Left ventricle myocardium inferior (tissue), 1 donor: ENCODE measurements around the gene SRR. TPM values are rescaled to one million over a fixed set of nuclear protein-coding genes. Genes with fewer than 3 reads are reported as not detected.
"Not testable (repeated sequence)": the region's sequence is repeated elsewhere in the genome, so short reads cannot be mapped to it uniquely, and the experiment has no call there.

Experiments used
- DNase-seq: peaks from one replicate; pipeline ENCODE4 v3.0.0-alpha.2; 2020
- H3K27ac ChIP-seq: fragments of 200-600 bp; replicated peaks from 2 replicates; pipeline ENCODE4 v1.8.0; 2021
- H3K27me3 ChIP-seq: fragments of 200-600 bp; 2 replicates; pipeline ENCODE4 v1.8.0; 2021; ENCODE audit warnings: low read depth
- H3K36me3 ChIP-seq: fragments of 200-600 bp; 2 replicates; pipeline ENCODE4 v1.8.0; 2021
- H3K4me1 ChIP-seq: fragments of 200-600 bp; 2 replicates; pipeline ENCODE4 v1.8.0; 2021
- H3K4me3 ChIP-seq: fragments of 200-600 bp; 2 replicates; pipeline ENCODE4 v1.8.0; 2021; ENCODE audit warnings: mild to moderate bottlenecking, moderate library complexity
- H3K9me3 ChIP-seq: fragments of 200-600 bp; replicated peaks from 2 replicates; pipeline ENCODE4 v1.8.0; 2021
- intact Hi-C: fragments of 100-400 bp; cut with micrococcal nuclease; formaldehyde crosslinking; loops from one replicate; pipeline ENCODE4 v1.11.0; 2022
- total RNA-seq: library from RNA; stranded (reverse); fragmentation: NEBNext Ultra II Directional; extraction: Animal tissue kit (Norgen Biotek cat#: 25700); gene quantifications from one replicate; pipeline ENCODE4 v1.2.1, GENCODE V29; 2021
- TF ChIP-seq, protein P1 (sequence below): fragments of 200-600 bp; IDR thresholded peaks from 2 replicates; pipeline ENCODE4 v1.8.0; 2021; ENCODE audit warnings: antibody characterized with exemption, mild to moderate bottlenecking, borderline replicate concordance
- donor health status: DM: no; HTN: yes; CAD: no; lungs with severe emphysema.

The SRR gene
- total RNA-seq, 1 donor from 2014 or later: 8.2 TPM

DNA sequence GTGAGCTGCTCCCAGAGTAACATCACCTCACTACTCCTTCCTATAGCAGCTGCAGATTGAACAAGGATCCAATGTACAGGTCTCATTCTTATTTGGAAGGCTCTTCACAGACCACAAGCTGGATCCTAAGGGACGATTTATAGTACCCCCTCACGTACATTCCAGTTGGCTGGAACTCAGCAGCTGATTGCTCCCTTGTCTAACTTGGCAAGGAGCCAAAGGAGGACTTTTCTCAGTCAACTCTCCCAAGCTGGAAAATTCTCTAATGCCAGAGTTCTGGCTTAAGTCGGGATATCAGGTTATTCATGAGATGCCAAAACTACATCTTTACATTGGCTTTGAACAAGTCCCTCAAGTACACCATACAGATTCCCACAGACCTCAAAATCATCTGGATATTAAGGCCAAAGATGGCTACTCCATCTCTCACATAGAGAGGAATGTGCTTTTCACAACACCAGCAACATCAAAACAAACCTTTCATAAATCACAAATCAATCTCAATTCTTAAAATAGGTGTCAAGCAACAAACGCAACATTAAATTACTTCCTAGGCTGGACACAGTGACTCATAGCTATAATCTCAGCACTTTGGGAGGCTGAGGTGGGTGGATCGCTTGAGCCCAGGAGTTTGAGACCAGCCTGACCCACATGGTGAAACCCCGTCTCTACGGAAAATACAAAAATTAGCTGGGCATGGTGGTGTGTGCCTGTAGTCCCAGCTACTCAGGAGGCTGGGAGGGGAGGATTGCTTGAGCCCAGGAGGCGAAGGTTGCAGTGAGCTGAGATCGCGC is 39.5 kb upstream of the SRR start:
- no peaks in the 10 kb centered on the region for H3K9me3 ChIP-seq
- H3K4me3 ChIP-seq: no peak overlapping the region
- DNase-seq: no peak
- TF ChIP-seq, protein P1, sequence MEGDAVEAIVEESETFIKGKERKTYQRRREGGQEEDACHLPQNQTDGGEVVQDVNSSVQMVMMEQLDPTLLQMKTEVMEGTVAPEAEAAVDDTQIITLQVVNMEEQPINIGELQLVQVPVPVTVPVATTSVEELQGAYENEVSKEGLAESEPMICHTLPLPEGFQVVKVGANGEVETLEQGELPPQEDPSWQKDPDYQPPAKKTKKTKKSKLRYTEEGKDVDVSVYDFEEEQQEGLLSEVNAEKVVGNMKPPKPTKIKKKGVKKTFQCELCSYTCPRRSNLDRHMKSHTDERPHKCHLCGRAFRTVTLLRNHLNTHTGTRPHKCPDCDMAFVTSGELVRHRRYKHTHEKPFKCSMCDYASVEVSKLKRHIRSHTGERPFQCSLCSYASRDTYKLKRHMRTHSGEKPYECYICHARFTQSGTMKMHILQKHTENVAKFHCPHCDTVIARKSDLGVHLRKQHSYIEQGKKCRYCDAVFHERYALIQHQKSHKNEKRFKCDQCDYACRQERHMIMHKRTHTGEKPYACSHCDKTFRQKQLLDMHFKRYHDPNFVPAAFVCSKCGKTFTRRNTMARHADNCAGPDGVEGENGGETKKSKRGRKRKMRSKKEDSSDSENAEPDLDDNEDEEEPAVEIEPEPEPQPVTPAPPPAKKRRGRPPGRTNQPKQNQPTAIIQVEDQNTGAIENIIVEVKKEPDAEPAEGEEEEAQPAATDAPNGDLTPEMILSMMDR: no peak
- intact Hi-C loops: no loop called here
- no peaks in the 10 kb centered on the region for H3K27me3 ChIP-seq
- H3K4me1 ChIP-seq: peaks cover 29% of the 10 kb centered on the region
- no peak overlapping the region for H3K27ac ChIP-seq
- H3K36me3 ChIP-seq: peaks cover 13% of the 10 kb centered on the region

DNA sequence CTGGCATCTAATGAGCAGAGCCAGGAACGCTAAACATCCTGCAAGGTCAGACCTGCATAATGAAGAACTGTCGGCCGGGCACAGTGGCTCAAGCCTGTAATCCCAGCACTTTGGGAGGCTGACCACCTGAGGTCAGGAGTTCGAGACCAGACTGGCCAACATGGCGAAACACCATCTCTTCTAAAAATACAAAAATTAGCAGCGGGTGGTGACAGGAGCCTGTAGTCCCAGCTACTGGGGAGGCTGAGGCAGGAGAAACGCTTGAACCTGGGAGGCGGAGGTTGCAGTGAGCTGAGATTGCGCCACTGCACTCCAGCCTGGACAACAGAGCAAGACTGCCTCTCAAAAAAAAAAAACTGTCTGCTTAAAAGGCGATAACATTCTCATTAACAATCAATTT is 38.6 kb upstream of the SRR start:
- Histone ChIP-seq H3K36me3 (peaks cover 14% of the 10 kb centered on the region), H3K4me1 (peaks cover 29% of the 10 kb centered on the region)
- H3K27ac ChIP-seq, DNase-seq, H3K9me3 ChIP-seq, H3K4me3 ChIP-seq, H3K27me3 ChIP-seq, intact Hi-C loops: not testable (repeated sequence)

DNA sequence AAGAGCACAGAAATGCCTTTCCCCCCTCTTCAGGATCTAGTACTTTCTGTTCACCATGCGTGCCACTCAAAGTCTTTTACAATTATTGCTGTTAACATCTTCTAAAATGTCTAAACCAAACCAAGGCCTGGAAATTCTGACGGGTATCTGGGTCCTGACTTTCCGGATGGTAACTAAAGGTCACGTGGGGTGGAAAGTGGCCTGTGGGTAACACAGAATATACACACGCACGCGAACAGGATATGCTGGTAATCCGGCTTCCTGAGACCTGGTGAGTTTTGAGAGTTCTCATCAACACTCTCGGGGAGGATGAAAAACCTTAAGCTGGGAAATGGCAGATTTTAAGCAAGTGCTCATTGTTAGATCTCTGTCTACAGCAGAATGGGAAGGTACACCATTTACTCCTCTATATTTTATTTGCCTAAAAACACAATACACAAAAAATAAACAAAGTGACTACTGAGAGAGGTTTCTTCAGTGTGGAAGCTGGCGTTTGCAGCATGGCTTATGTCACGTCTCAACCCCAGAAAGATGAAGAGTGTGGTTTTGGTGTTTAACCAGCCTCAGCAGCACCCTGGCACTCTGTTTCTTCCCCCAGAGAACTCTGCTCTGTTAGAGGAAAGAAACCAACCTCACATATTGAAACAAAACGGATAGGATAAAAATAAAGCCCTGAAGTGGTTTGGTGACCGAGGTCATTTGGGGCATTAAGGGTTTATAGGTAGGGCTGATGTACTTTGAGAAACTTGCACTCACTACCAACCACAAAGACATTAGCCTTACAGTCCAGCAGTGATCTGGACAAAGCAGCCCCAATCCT is 37.5 kb upstream of the SRR start:
- Histone ChIP-seq H3K27me3 (no peaks in the 10 kb centered on the region), H3K9me3 (no peaks in the 10 kb centered on the region), H3K27ac (no peak overlapping the region), H3K36me3 (peaks cover 18% of the 10 kb centered on the region), H3K4me1 (peaks cover 29% of the 10 kb centered on the region), H3K4me3 (no peak overlapping the region)
- TF ChIP-seq, protein P1: no peak
- intact Hi-C loops: no loop called here
- no peak for DNase-seq

DNA sequence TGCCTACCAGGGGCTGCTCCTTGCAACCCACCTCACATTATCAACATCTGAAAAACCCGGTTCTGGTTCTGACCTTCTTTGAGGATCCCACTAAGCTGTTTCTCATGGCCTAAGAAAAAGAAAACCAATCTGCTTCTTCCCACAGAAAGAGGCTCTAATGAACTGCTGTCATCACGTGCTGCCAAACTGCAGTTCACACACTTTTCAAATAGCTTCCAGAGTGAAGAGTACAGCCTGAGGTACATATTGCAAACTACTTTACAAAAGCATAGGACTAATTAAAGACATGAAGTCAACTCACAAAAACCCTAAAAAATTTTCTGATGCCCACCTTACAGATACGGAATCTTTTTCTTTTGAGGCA is 36.9 kb upstream of the SRR start:
- Histone ChIP-seq H3K27ac (no peak overlapping the region), H3K4me1 (peaks cover 29% of the 10 kb centered on the region), H3K36me3 (peaks cover 18% of the 10 kb centered on the region), H3K9me3 (no peaks in the 10 kb centered on the region), H3K4me3 (no peak overlapping the region), H3K27me3 (no peaks in the 10 kb centered on the region)
- TF ChIP-seq, protein P1: no peak
- DNase-seq: no peak
- intact Hi-C loops: no loop called here

DNA sequence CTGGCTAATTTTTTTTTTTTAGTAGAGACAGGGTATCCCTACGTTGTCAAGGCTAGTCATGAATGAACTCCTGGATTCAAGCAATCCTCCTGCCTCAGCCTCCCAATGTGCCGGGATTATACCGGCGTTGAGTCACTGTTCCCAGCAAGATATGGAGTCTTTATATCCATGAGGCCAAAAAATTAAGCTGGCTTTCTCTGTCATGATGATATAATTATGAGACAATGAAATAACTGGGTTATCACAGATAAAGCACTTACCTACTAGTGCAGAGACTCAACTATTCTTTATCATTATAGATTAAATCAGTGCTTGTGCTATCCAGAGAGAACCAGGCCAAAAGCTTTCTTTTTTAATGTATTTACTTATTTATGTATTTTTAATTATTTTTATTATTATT is 36.4 kb upstream of the SRR start:
- no peak for DNase-seq
- H3K4me3 ChIP-seq: no peak overlapping the region
- H3K27me3 ChIP-seq: no peaks in the 10 kb centered on the region
- intact Hi-C loops: no loop called here
- peaks cover 27% of the 10 kb centered on the region for H3K4me1 ChIP-seq
- no peak overlapping the region for H3K27ac ChIP-seq
- H3K9me3 ChIP-seq: no peaks in the 10 kb centered on the region
- TF ChIP-seq, protein P1: no peak
- peaks cover 18% of the 10 kb centered on the region for H3K36me3 ChIP-seq
